HepG2 (cell line): ENCODE data around the gene CISTR. TPM values are rescaled to one million over a fixed set of nuclear protein-coding genes. Genes with fewer than 3 reads are reported as not detected.

Source experiments
- CREM ChIP-seq, 2 experiments: sonication (generic) in 1 of 2; formaldehyde crosslinking in 1 of 2; IDR thresholded peaks; 2 replicates each; pipeline versions ENCODE4 v1.4.0 to v1.6.1; 2016 to 2020; ENCODE audit warnings: antibody characterized with exemption in 1 of 2, mild to moderate bottlenecking in 1 of 2, missing genetic modification reagents in 1 of 2
- ELF1 ChIP-seq: sonication (generic); formaldehyde crosslinking; IDR thresholded peaks from 2 replicates; pipeline ENCODE4 v1.4.0; 2020; ENCODE audit warnings: missing genetic modification reagents
- FOSL1 ChIP-seq: sonication (generic); formaldehyde crosslinking; IDR thresholded peaks from 2 replicates; pipeline ENCODE4 v1.9.0; 2021; ENCODE audit warnings: missing genetic modification reagents, borderline replicate concordance
- HDAC1 ChIP-seq: sonication (generic); formaldehyde crosslinking; IDR thresholded peaks from 2 replicates; pipeline ENCODE4 v1.5.1; 2020; ENCODE audit warnings: mild to moderate bottlenecking, missing genetic modification reagents
- HOXA5 ChIP-seq: sonication (generic); formaldehyde crosslinking; IDR thresholded peaks from 2 replicates; pipeline ENCODE4 v1.4.0; 2020; ENCODE audit warnings: missing genetic modification reagents
- KDM1A ChIP-seq: IDR thresholded peaks from 2 replicates; pipeline ENCODE4 v1.6.1; 2016; ENCODE audit warnings: missing compliant biosample characterization
- KLF11 ChIP-seq: IDR thresholded peaks from 2 replicates; pipeline ENCODE4 v1.6.1; 2016; ENCODE audit warnings: missing compliant biosample characterization
- MAZ ChIP-seq, 2 experiments: sonication (generic) in 1 of 2; formaldehyde crosslinking in 1 of 2; IDR thresholded peaks; 2 replicates each; pipeline versions ENCODE4 v1.5.0 to v1.6.1; 2012 to 2020; ENCODE audit warnings: low read depth in 2 of 2, mild to moderate bottlenecking in 2 of 2, borderline replicate concordance in 1 of 2, improper control_type of control experiment in 1 of 2, low read length in 1 of 2, missing genetic modification reagents in 1 of 2, moderate library complexity in 1 of 2
- MTF2 ChIP-seq: sonication (generic); formaldehyde crosslinking; IDR thresholded peaks from 2 replicates; pipeline ENCODE4 v1.5.0; 2020; ENCODE audit warnings: missing genetic modification reagents, borderline replicate concordance
- MXI1 ChIP-seq: IDR thresholded peaks from 3 replicates; pipeline ENCODE4 v1.6.1; 2012; ENCODE audit warnings: low read depth, low read length, inconsistent platforms, borderline replicate concordance
- PPARG ChIP-seq: conservative IDR thresholded peaks from 2 replicates; pipeline ENCODE4 v1.6.1; 2016; ENCODE audit warnings: missing biosample characterization, missing genetic modification reagents
- RBM22 ChIP-seq: fragments of 200-400 bp; formaldehyde crosslinking; optimal IDR thresholded peaks from 2 replicates; pipeline ENCODE3; 2017; ENCODE audit warnings: mild to moderate bottlenecking, low read length, moderate library complexity
- RXRA ChIP-seq: sonication (generic); formaldehyde crosslinking; IDR thresholded peaks from 2 replicates; pipeline ENCODE4 v1.5.1; 2020; ENCODE audit warnings: missing genetic modification reagents
- SKI ChIP-seq: fragments of 450-650 bp; IDR thresholded peaks from one replicate; pipeline ENCODE4 v1.6.1; 2018; ENCODE audit warnings: mild to moderate bottlenecking; ENCODE audit not compliant: partially characterized antibody
- TARDBP ChIP-seq: sonication (generic); formaldehyde crosslinking; IDR thresholded peaks from 2 replicates; pipeline ENCODE4 v1.8.0; 2022; ENCODE audit warnings: mild to moderate bottlenecking, missing genetic modification reagents
- TBX2 ChIP-seq: sonication (generic); formaldehyde crosslinking; IDR thresholded peaks from 2 replicates; pipeline ENCODE4 v1.5.0; 2020; ENCODE audit warnings: missing genetic modification reagents, mild to moderate bottlenecking, borderline replicate concordance
- U2AF2 ChIP-seq: fragments of 200-400 bp; formaldehyde crosslinking; IDR thresholded peaks from 2 replicates; pipeline ENCODE4 v1.6.1; 2017; ENCODE audit warnings: low read depth, mild to moderate bottlenecking, low read length
- ZHX1 ChIP-seq: sonication (generic); formaldehyde crosslinking; IDR thresholded peaks from 2 replicates; pipeline ENCODE4 v1.8.1; 2022; ENCODE audit warnings: low read depth, mild to moderate bottlenecking, missing genetic modification reagents
- ZNF496 ChIP-seq: sonication (generic); formaldehyde crosslinking; IDR thresholded peaks from 2 replicates; pipeline ENCODE4 v1.8.1; 2023; ENCODE audit warnings: mild to moderate bottlenecking, moderate library complexity, missing genetic modification reagents; ENCODE audit not compliant: insufficient replicate concordance
- ZNF569 ChIP-seq: sonication (generic); formaldehyde crosslinking; IDR thresholded peaks from 2 replicates; pipeline ENCODE4 v1.5.0; 2020; ENCODE audit warnings: mild to moderate bottlenecking, missing genetic modification reagents, moderate library complexity, borderline replicate concordance
- ZNF589 ChIP-seq: sonication (generic); formaldehyde crosslinking; conservative IDR thresholded peaks from 2 replicates; pipeline ENCODE4 v1.8.0; 2022; ENCODE audit warnings: mild to moderate bottlenecking, moderate library complexity, missing genetic modification reagents
- ZNF687 ChIP-seq: sonication (generic); formaldehyde crosslinking; IDR thresholded peaks from 2 replicates; pipeline ENCODE4 v1.5.1; 2020; ENCODE audit warnings: mild to moderate bottlenecking, missing genetic modification reagents, moderate library complexity
- ZSCAN30 ChIP-seq: sonication (generic); formaldehyde crosslinking; IDR thresholded peaks from 2 replicates; pipeline ENCODE4 v1.5.0; 2020; ENCODE audit warnings: mild to moderate bottlenecking, missing genetic modification reagents
- polyA plus RNA-seq, 8 experiments: library from polyadenylated mRNA; depleted of rRNA in 3 of 8; stranded (reverse) in 7 of 8; unstranded in 1 of 8; fragments of >200 nt; fragmentation: Illumina TruSeq in 4 of 8; extraction: Trizol in 4 of 8; gene quantifications; 2 replicates each; pipeline versions ENCODE4 v1.2.1 to v1.2.3, GENCODE V29; 2011 to 2016; ENCODE audit warnings: low read depth in 4 of 8, missing spikeins in 1 of 8, mixed read lengths in 1 of 8; ENCODE audit not compliant: insufficient read depth in 1 of 8
- total RNA-seq, 5 experiments: library from RNA; depleted of rRNA; stranded (reverse); fragments of >200 nt; fragmentation: Illumina TruSeq; extraction: Trizol; gene quantifications; 2 replicates each; pipeline ENCODE4 v1.2.3, GENCODE V29; 2016; ENCODE audit warnings: low read depth in 1 of 5

Gene CISTR
- total and polyA plus RNA-seq, 2 of the 13 experiments (the other 11 are each of a cell fraction or from before 2014, with no cell fraction given) = not detected

DNA sequence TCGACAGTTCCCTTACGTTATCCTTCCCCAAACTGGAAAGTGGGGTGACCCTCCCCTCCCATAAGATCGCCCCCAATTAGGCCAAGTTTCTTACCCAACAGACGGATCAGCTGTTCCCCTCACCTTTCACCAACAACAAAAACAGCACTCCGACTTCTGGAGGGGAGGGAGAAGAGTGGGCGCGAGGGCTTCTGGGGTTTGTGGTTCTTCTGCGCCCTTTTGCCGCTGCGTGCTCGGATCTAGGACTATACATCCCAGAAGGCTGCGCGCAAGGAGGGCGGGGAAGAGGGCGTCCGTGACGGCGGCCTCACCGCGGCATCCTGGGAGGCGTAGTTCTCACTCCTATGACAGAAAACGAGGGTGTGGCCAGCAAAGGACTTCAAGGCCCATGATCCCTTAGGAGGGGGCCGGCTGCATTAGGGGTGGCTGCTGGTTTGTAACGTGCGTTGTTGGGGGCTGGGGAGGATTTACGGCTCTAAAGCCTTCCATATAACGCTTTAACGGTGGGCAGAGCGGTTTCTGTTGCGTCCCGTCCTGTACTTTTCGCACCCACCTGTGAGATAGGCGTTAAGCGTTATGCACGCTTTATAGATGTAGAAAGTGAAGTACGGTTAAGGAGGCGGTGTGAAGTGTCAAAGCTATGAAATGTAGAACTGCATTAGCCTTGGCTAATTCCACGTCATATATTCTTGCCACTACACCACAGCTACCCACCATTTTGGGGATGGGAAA is 24.3 kb downstream of the CISTR start, which contains the start of gene CALCOCO1 (continued):
- 0 out of 2 replicates have a peak, but pooled peaks have one; percentile 66 for TF ChIP-seq ZNF589 (CRISPR knock-in tag)
- TF ChIP-seq TBX2 (CRISPR knock-in tag) = peak; percentile 75; the same call in 1 of the 2 replicates
- TF ChIP-seq RXRA = peak; percentile 59
- TF ChIP-seq U2AF2 = no peak
- TF ChIP-seq KDM1A (CRISPR knock-in tag) = no peak
- peak; percentile 69 for TF ChIP-seq ZNF687 (CRISPR knock-in tag)
- TF ChIP-seq PPARG (CRISPR knock-in tag) = peak; percentile 84
- TF ChIP-seq ZSCAN30 (CRISPR knock-in tag) = 0 out of 2 replicates have a peak, but pooled peaks have one; percentile 27
- peak; percentile 100 for TF ChIP-seq CREM (IDR thresholded peaks at IDR 0.05)
- peak; percentile 58; the same call in 1 of the 2 replicates for TF ChIP-seq CREM (CRISPR knock-in tag; IDR thresholded peaks at IDR 0.05)
- TF ChIP-seq FOSL1 (CRISPR knock-in tag) = no peak
- no peak for TF ChIP-seq ZNF569
- TF ChIP-seq ZNF496 (CRISPR knock-in tag) = no peak
- peak; percentile 82 for TF ChIP-seq ELF1 (CRISPR knock-in tag)
- 0 out of 2 replicates have a peak, but pooled peaks have one; percentile 23 for TF ChIP-seq KLF11 (CRISPR knock-in tag)
- TF ChIP-seq TARDBP = peak; percentile 62; the same call in 1 of the 2 replicates
- 0 out of 2 replicates have a peak, but pooled peaks have one; percentile 64 for TF ChIP-seq ZHX1 (CRISPR knock-in tag)
- TF ChIP-seq MXI1 = peak; percentile 77; the same call in 1 of the 3 replicates
- peak; percentile 10 for TF ChIP-seq SKI
- TF ChIP-seq MAZ (IDR thresholded peaks at IDR 0.05; ENCODE audit: borderline replicate concordance, low read depth, low read length) = peak; percentile 86
- peak; percentile 92; the same call in 1 of the 2 replicates for TF ChIP-seq MAZ (CRISPR knock-in tag; IDR thresholded peaks at IDR 0.05; ENCODE audit: low read depth)
- TF ChIP-seq HOXA5 (CRISPR knock-in tag) = no peak
- TF ChIP-seq MTF2 (CRISPR knock-in tag) = peak; percentile 95
- no peak for TF ChIP-seq RBM22
- TF ChIP-seq HDAC1 (CRISPR knock-in tag) = peak; percentile 74
